ENCODE results near the gene MYH16.

- TF ChIP-seq CTCF (conservative IDR thresholded peaks at IDR 0.05; ENCODE audit: low read depth in 2 of 2) (no peak), POLR2AphosphoS5 (IDR thresholded peaks at IDR 0.05; ENCODE audit: low read depth) (no peak), EZH2 (IDR thresholded peaks at IDR 0.05; ENCODE audit: low read depth, unreplicated experiment) (no peak), EZH2phosphoT487 (IDR thresholded peaks at IDR 0.05; ENCODE audit: unreplicated experiment) (no peak), JUNB (IDR thresholded peaks at IDR 0.05; ENCODE audit: unreplicated experiment) (no peak), CREB1 (CRISPR knock-in tag; IDR thresholded peaks at IDR 0.05; ENCODE audit: low read depth) (no peak), ZNF114 (CRISPR knock-in tag; IDR thresholded peaks at IDR 0.05) (no peak), STAT1 (IDR thresholded peaks at IDR 0.05; ENCODE audit: unreplicated experiment) (no peak), ZNF331 (CRISPR knock-in tag; IDR thresholded peaks at IDR 0.05; ENCODE audit: low read depth) (no peak)
- TF ChIP-seq, protein P1, sequence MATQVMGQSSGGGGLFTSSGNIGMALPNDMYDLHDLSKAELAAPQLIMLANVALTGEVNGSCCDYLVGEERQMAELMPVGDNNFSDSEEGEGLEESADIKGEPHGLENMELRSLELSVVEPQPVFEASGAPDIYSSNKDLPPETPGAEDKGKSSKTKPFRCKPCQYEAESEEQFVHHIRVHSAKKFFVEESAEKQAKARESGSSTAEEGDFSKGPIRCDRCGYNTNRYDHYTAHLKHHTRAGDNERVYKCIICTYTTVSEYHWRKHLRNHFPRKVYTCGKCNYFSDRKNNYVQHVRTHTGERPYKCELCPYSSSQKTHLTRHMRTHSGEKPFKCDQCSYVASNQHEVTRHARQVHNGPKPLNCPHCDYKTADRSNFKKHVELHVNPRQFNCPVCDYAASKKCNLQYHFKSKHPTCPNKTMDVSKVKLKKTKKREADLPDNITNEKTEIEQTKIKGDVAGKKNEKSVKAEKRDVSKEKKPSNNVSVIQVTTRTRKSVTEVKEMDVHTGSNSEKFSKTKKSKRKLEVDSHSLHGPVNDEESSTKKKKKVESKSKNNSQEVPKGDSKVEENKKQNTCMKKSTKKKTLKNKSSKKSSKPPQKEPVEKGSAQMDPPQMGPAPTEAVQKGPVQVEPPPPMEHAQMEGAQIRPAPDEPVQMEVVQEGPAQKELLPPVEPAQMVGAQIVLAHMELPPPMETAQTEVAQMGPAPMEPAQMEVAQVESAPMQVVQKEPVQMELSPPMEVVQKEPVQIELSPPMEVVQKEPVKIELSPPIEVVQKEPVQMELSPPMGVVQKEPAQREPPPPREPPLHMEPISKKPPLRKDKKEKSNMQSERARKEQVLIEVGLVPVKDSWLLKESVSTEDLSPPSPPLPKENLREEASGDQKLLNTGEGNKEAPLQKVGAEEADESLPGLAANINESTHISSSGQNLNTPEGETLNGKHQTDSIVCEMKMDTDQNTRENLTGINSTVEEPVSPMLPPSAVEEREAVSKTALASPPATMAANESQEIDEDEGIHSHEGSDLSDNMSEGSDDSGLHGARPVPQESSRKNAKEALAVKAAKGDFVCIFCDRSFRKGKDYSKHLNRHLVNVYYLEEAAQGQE (IDR thresholded peaks at IDR 0.05; ENCODE audit: unreplicated experiment), result no peak
- TF ChIP-seq, protein P2, sequence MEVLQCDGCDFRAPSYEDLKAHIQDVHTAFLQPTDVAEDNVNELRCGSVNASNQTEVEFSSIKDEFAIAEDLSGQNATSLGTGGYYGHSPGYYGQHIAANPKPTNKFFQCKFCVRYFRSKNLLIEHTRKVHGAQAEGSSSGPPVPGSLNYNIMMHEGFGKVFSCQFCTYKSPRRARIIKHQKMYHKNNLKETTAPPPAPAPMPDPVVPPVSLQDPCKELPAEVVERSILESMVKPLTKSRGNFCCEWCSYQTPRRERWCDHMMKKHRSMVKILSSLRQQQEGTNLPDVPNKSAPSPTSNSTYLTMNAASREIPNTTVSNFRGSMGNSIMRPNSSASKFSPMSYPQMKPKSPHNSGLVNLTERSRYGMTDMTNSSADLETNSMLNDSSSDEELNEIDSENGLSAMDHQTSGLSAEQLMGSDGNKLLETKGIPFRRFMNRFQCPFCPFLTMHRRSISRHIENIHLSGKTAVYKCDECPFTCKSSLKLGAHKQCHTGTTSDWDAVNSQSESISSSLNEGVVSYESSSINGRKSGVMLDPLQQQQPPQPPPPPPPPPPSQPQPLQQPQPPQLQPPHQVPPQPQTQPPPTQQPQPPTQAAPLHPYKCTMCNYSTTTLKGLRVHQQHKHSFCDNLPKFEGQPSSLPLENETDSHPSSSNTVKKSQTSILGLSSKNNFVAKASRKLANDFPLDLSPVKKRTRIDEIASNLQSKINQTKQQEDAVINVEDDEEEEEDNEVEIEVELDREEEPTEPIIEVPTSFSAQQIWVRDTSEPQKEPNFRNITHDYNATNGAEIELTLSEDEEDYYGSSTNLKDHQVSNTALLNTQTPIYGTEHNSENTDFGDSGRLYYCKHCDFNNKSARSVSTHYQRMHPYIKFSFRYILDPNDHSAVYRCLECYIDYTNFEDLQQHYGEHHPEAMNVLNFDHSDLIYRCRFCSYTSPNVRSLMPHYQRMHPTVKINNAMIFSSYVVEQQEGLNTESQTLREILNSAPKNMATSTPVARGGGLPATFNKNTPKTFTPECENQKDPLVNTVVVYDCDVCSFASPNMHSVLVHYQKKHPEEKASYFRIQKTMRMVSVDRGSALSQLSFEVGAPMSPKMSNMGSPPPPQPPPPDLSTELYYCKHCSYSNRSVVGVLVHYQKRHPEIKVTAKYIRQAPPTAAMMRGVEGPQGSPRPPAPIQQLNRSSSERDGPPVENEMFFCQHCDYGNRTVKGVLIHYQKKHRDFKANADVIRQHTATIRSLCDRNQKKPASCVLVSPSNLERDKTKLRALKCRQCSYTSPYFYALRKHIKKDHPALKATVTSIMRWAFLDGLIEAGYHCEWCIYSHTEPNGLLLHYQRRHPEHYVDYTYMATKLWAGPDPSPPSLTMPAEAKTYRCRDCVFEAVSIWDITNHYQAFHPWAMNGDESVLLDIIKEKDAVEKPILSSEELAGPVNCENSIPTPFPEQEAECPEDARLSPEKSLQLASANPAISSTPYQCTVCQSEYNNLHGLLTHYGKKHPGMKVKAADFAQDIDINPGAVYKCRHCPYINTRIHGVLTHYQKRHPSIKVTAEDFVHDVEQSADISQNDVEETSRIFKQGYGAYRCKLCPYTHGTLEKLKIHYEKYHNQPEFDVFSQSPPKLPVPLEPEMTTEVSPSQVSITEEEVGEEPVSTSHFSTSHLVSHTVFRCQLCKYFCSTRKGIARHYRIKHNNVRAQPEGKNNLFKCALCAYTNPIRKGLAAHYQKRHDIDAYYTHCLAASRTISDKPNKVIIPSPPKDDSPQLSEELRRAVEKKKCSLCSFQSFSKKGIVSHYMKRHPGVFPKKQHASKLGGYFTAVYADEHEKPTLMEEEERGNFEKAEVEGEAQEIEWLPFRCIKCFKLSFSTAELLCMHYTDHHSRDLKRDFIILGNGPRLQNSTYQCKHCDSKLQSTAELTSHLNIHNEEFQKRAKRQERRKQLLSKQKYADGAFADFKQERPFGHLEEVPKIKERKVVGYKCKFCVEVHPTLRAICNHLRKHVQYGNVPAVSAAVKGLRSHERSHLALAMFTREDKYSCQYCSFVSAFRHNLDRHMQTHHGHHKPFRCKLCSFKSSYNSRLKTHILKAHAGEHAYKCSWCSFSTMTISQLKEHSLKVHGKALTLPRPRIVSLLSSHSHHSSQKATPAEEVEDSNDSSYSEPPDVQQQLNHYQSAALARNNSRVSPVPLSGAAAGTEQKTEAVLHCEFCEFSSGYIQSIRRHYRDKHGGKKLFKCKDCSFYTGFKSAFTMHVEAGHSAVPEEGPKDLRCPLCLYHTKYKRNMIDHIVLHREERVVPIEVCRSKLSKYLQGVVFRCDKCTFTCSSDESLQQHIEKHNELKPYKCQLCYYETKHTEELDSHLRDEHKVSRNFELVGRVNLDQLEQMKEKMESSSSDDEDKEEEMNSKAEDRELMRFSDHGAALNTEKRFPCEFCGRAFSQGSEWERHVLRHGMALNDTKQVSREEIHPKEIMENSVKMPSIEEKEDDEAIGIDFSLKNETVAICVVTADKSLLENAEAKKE (CRISPR knock-in tag; IDR thresholded peaks at IDR 0.05), result no peak
- TF ChIP-seq, protein P3, sequence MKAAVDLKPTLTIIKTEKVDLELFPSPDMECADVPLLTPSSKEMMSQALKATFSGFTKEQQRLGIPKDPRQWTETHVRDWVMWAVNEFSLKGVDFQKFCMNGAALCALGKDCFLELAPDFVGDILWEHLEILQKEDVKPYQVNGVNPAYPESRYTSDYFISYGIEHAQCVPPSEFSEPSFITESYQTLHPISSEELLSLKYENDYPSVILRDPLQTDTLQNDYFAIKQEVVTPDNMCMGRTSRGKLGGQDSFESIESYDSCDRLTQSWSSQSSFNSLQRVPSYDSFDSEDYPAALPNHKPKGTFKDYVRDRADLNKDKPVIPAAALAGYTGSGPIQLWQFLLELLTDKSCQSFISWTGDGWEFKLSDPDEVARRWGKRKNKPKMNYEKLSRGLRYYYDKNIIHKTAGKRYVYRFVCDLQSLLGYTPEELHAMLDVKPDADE (IDR thresholded peaks at IDR 0.05), result no peak
Observed at GRCh38 chr7:99310004-99310403, 37.4 kb downstream of the MYH16 start.
